GM21360 (cell line): ENCODE results near the gene SLC24A4.
"Not testable (repeated sequence)": the region's sequence is repeated elsewhere in the genome, so short reads cannot be mapped to it uniquely, and the experiment has no call there.

Source experiments
- ATAC-seq: cut with Tn5 transposase; IDR thresholded peaks from one replicate; pipeline ENCODE4 v1.9.1; 2021; ENCODE audit warnings: mild to moderate bottlenecking, moderate library complexity; ENCODE audit not compliant: unreplicated experiment

The SLC24A4 gene

GRCh38 chr14:92515546-92516343 lies 192.8 kb downstream of the SLC24A4 start:
- no peak for ATAC-seq

- ATAC-seq = no peak
These were observed 193.5 kb downstream of the SLC24A4 start for GRCh38 chr14:92516344-92516965.

- ATAC-seq = no peak
These were observed 194.1 kb downstream of the SLC24A4 start for GRCh38 chr14:92516966-92517506.

GRCh38 chr14:92517761-92518160 lies 194.8 kb downstream of the SLC24A4 start:
- ATAC-seq = no peak

- ATAC-seq = no peak
These were observed 196.5 kb downstream of the SLC24A4 start for GRCh38 chr14:92519246-92520101.

GRCh38 chr14:92520102-92521057 lies 197.4 kb downstream of the SLC24A4 start:
- ATAC-seq = no peak

- ATAC-seq = no peak
These were observed 198.1 kb downstream of the SLC24A4 start for GRCh38 chr14:92521058-92521415.

- ATAC-seq = no peak
These were observed 200.8 kb downstream of the SLC24A4 start for GRCh38 chr14:92523752-92524151.

GRCh38 chr14:92524602-92525185 lies 201.7 kb downstream of the SLC24A4 start:
- no peak for ATAC-seq

GRCh38 chr14:92525322-92526095 lies 202.5 kb downstream of the SLC24A4 start:
- no peak for ATAC-seq

- no peak for ATAC-seq
These were observed 204.8 kb downstream of the SLC24A4 start for GRCh38 chr14:92527721-92528120.

- ATAC-seq = no peak
These were observed 205.6 kb downstream of the SLC24A4 start for GRCh38 chr14:92528486-92529100.

GRCh38 chr14:92529903-92530302 lies 206.9 kb downstream of the SLC24A4 start:
- ATAC-seq = no peak

GRCh38 chr14:92531106-92531873 lies 208.3 kb downstream of the SLC24A4 start:
- no peak for ATAC-seq

- no peak for ATAC-seq
These were observed 209.7 kb downstream of the SLC24A4 start for GRCh38 chr14:92532490-92533163.

GRCh38 chr14:92534932-92535643 lies 212.1 kb downstream of the SLC24A4 start:
- no peak for ATAC-seq

GRCh38 chr14:92536231-92536630 lies 213.3 kb downstream of the SLC24A4 start:
- ATAC-seq = not testable (repeated sequence)
